Activated CD8-positive, alpha-beta memory T cell treated with anti-CD3 and anti-CD28 coated beads for 36 hours (primary cell): ENCODE measurements around the gene SH2D3A. TPM values are rescaled to one million over a fixed set of nuclear protein-coding genes. Genes with fewer than 3 reads are reported as not detected.
"Not testable (repeated sequence)": the region's sequence is repeated elsewhere in the genome, so short reads cannot be mapped to it uniquely, and the experiment has no call there.

ENCODE experiments used
- CTCF ChIA-PET: fragments of 350-600 bp; sonication (Branson Sonifier 250); formaldehyde crosslinking; loops from one replicate; lab custom pipeline; 2021; ENCODE audit warnings: antibody characterized with exemption; lab: Charles Lee
- POLR2A ChIA-PET: fragments of 350-600 bp; sonication (Branson Sonifier 250); formaldehyde crosslinking; loops from one replicate; lab custom pipeline; 2021; ENCODE audit warnings: antibody characterized with exemption; lab: Charles Lee
- total RNA-seq, 2 experiments: library from RNA; stranded (reverse); gene quantifications; one replicate each; pipeline ENCODE4 v1.2.3, GENCODE V29; 2021

Gene SH2D3A
- total RNA-seq, 2 experiments from 2014 or later, result 18.1 to 20.3 TPM

DNA sequence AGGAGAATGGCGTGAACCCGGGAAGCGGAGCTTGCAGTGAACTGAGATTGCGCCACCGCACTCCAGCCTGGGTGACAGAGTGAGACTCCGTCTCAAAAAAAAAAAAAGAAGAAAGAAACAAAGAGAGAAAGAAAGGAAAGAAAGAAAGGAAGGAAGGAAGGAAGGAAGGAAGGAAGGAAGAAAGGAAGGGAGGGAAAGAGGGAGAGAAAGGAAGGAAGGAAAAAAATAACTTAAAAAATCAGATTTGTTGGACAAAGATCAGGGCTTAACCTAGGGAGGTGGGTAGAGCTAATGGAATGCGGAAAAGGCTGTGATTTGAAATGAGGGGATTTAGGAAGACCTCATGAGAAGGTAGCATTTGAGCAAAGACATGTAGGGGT lies 4.4 kb upstream of the SH2D3A start:
- POLR2A ChIA-PET, result interaction anchor here (1.8 to 3.7 kb wide), 4 partner anchors 29 to 44 kb away, joined by 7 to 27 read pairs (median 14); no protein-coding TSS in a partner anchor

DNA sequence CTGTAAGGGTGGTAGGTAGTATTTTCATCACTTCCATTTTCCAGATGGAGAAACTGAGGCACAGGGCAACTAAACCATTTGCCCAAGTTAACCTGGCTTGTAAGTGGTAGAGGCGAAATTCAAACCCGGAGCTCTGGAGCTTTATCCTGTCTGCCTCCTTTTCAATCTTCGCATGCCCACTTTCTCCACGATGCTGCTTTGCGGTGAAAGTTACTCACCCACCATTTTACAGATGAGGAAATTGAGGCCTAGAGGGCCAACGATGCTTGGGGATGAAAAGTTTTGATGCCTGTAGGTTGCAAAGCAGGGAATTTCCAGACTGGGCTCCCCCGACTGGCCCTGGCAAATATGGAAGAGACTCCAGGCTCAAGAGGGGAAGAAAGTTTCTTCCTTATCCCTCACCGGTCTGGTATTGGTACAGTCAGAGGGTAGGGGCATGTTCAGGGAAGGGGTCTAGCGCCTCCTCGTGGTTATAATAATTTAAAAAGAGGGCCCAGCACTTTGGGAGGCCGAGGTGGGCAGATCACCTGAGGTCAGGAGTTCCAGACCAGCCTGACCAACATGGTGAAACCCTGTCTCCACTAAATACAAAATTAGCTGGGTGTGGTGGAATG lies 1.9 kb upstream of the SH2D3A start:
- CTCF ChIA-PET, result interaction anchor here (1.4 to 3.0 kb wide), 4 partner anchors 31 to 252 kb away, joined by 3 to 12 read pairs (median 7); no protein-coding TSS in a partner anchor
- POLR2A ChIA-PET, result interaction anchor here (0.5 to 0.6 kb wide), 3 partner anchors 35 to 538 kb away, joined by 3 to 10 read pairs (median 3); no protein-coding TSS in a partner anchor

More for the DNA sequence above, 4.4 kb upstream of the SH2D3A start:
- CTCF ChIA-PET, result interaction anchor here (0.7 to 3.0 kb wide), 6 partner anchors 30 to 289 kb away, joined by 3 to 28 read pairs (median 6); no protein-coding TSS in a partner anchor

DNA sequence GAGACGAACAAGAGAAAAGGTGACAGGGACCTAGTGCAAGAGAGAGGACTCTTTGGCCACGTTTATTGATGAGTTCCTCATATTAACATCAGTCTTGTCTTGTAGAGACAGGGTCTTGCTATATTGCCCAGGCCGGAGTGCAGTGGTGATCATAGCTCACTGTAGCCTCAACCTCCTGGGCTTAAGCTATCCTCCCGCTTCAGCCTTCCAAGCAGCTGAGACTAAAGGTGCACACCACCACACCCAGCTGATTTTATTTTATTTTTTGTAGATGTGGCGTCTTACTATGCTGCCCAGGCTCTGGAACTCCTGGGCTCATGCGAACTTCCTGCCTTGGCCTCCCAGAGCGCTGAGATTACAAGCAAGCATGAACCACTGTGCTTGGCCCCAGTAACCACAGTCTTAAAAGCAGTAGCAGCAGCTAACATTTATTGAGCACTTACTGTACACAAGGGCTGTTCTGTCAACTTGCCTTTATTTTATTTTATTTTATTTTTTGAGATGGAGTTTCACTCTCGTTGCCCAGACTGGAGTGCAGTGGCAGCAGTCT lies 1.1 kb upstream of the SH2D3A start:
- CTCF ChIA-PET, result interaction anchor here (0.7 to 3.0 kb wide), 7 partner anchors 30 to 251 kb away, joined by 3 to 12 read pairs (median 3); no protein-coding TSS in a partner anchor

DNA sequence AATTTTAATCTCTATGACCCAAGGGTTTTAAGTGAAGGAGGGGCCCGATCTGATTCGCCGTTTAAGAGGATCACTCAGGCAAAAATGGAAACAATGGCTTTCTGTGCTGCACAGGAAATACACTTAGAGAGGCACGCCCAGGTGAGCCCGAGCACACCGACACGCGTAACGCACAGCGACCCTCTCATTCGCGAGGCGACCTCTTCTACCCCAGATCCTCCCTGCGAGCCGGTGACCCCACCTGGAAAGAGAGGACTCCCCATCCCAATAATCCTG lies 216 bp downstream of the SH2D3A start:
- POLR2A ChIA-PET, result interaction anchor here (0.6 kb wide), 1 partner anchor 855 kb away, joined by 3 read pairs; no protein-coding TSS in a partner anchor

More for the DNA sequence above, 1.1 kb upstream of the SH2D3A start:
- POLR2A ChIA-PET, result interaction anchor here (0.5 to 1.0 kb wide), 4 partner anchors 34 to 114 kb away, joined by 3 to 6 read pairs (median 3); no protein-coding TSS in a partner anchor

DNA sequence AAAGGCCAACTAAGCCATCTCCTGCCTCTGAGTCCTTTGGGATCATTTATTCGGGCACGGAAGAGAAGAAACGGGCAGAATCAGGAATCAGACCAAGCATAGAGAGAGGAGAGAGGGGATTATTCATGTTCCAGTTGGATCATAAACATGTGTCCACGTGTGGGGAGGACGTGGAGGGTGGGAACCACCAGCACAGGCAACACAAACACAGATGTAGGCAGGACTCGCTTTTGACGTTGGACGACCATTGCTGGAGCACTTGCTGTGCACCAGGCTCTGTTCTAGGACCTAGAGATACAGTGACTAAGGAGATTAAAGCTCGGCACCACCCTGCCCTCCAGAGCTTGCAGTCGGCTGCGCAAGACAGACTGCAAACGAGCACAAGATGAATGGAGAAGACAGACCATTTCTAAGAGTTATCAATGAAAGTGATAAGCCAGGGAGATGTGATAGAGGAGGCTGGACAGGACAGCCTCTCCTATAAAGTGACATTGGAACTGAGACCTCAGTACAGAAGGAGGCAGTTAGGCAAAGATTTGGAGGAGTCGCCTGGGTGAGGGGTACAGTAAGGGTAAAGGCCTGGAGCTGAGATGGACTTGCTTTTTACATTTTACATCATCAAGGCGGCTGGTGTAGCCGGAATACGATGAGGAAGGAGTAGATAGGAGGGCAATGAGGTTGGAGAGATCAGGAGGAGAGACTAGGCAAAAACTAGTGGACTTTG lies 716 bp downstream of the SH2D3A start:
- ChIA-PET POLR2A (interaction anchor here (0.6 kb wide), 1 partner anchor 854 kb away, joined by 3 read pairs; no protein-coding TSS in a partner anchor), CTCF (interaction anchor here (0.8 kb wide), 1 partner anchor 250 kb away, joined by 3 read pairs; no protein-coding TSS in a partner anchor)

More for the DNA sequence above, 216 bp downstream of the SH2D3A start:
- CTCF ChIA-PET, result interaction anchor here (0.8 to 2.3 kb wide), 3 partner anchors 34 to 250 kb away, joined by 3 to 9 read pairs (median 7); no protein-coding TSS in a partner anchor

DNA sequence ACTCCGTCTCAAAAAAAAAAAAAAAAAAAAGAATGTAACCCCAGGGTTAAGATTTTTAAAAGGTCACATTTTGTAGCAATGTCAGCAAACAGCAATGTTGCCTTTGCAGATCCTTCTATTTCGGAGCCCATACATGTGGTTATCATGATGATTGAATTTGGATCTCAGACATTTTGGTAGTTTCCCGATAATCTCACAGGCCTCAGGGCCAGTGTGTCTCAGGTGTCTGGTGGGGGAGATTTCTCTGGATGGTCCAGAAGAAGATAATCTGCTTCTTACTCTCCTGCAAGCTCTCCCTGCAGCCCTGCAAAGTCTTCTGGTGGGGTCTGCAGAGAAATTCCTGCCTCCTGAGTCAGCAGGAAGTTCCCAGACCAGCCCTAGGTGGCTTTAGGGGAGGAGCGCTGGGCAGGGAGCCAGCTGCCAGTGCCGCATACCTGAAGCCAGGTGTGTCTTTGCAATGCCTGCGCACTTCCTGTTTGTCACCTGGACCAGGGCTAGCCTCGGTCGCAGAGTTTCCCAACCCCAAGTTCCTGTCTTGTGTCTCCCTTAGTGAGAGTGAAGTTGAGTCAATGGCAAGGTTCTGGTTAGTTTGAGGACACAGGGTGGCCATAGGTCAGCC lies 1.4 kb downstream of the SH2D3A start:
- CTCF ChIA-PET, result no interaction called here
- POLR2A ChIA-PET, result interaction anchor here (1.2 kb wide), 1 partner anchor 8 kb away, joined by 3 read pairs; no protein-coding TSS in a partner anchor

DNA sequence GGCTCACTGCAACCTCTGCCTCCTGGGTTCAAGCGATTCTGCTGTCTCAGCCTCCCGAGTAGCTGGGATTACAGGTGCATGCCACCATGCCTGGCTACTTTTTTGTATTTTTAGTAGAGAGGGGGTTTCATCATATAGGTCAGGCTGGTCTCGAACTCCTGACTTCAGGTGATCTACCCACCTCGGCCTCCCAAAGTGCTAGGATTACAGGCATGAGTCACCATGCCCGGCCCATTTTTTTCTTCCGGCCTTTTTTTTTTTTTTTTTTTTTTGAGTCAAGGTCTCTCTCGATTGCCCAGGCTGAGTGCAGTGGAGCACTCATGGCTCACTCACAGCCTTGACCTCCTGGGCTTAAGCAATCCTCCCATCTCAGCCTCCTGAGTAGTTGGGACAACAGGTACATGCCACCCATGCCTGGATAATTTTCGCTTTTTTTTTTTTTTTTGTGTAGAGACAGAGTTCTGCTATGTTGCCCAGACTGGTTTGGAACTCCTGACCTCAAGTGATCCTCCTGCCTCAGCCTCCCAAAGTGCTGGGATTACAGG lies 4.9 kb downstream of the SH2D3A start:
- CTCF ChIA-PET, result not testable (repeated sequence)
- POLR2A ChIA-PET, result interaction anchor here (0.6 kb wide), 1 partner anchor 16 kb away, joined by 4 read pairs; no protein-coding TSS in a partner anchor

DNA sequence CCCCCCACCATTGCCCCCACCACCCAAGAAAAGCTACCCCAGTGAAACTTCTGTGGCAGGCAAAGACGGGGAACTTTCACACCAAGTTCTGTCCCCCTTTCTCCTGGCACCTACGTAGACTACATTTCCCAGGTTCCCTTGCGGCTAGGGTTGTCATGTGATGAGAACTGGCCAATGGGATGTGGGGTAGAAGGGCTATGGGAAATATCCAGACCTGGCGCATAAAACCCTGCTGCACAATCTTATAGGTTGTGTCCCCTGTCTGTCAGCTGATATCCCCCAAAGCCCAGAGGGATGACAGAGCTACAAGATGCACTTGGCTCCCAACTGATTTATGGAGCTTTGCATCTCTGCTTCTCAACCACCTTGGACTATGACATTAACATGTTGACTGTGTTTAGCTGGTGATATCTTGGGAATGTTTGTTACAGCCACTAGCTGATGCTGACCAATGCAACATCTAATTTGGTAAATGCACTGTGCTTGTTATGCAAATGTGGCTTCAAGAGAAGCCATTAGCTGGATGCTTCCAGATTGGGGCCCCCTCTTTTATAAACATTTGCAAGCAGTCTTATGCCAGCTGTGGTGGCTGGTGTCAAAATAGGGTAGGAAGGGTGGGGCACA lies 6.1 kb downstream of the SH2D3A start:
- CTCF ChIA-PET, result interaction anchor here (1.4 kb wide), 1 partner anchor 53 kb away, joined by 3 read pairs; no protein-coding TSS in a partner anchor
- POLR2A ChIA-PET, result no interaction called here

DNA sequence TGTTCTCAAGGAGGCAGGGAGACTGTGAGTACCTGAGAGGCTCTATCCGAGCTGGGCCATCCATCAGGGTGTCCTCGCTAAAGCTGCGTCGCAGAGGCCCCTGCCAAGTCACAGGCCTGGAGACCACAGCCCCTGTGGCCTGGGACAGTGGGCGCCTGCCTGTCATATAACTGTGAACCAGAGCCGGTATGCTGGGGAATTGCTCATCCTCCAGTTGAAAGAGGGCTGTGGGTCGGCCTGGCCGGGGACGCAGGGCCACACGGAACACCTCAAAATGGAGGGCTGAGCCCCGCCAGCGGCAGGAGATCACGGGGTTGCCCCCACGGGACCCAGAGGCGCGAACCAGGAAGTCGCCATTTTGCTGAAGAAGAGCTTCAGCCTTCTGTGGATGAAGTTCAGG lies 6.6 kb downstream of the SH2D3A start:
- CTCF ChIA-PET, result interaction anchor here (1.4 kb wide), 1 partner anchor 53 kb away, joined by 3 read pairs; no protein-coding TSS in a partner anchor
- POLR2A ChIA-PET, result no interaction called here

DNA sequence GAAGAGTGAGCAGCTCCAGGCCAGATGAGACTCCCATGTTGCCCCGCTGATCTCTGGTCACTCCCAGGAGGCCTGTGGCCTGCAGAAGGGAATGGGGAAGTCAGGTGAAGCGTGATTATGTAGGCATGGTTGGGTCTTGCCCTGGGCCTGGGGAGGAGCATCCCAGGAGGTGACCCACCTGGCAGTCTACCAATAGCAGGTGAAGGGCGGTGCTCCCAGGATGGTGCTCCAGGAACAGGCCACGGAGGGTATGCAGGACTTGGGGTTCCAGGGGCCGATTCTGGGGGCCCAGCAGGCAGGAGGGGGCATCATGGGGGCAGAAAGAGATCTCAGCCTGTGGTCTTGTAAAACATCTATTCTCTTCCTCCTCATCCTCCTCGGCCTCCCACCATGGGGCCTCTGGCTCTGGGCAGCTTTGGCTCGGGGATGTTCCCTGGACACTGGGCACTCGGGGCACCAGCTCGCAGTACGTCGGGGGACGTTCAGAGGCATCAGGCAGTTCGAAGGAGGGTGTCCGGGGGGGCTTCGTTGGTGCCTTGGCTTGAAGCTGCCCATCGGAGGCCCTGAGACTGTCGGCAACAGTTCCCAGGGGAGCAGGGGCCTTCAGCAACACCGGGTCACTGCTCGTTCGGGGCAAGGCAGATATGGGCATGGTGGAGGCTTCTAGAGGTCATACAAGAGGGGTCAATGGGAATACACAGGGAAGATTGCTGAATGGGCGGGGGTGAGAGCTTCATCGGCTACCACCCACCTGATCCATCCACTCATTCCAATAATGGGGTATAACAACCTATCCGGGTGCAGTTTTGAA lies 12.4 kb downstream of the SH2D3A start:
- CTCF ChIA-PET, result no interaction called here
- POLR2A ChIA-PET, result no interaction called here

DNA sequence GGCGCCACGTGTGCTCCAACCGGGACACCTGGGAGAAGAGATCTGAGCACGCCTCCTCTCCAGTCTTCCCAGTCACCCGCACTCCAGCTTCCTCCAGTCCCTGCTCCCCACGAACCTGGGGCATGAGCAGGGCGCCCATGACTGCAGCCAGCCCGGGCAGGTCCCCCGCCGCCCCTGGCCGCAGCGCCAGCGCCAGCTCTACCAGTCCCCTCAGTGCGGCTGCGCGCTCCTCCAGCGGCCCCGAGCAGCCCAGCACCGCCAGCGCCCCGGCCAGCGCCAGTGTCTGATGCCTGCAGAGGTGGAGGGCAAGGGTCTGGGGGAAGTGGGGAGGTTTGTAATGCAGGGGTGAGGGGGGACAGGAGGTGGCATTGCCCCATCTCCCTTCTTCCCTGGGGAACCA lies 13.1 kb downstream of the SH2D3A start:
- ChIA-PET CTCF (interaction anchor here (1.4 to 1.8 kb wide), 2 partner anchors 19 to 105 kb away, joined by 4 to 5 read pairs; partner anchors contain the start of gene VAV1), POLR2A (no interaction called here)

DNA sequence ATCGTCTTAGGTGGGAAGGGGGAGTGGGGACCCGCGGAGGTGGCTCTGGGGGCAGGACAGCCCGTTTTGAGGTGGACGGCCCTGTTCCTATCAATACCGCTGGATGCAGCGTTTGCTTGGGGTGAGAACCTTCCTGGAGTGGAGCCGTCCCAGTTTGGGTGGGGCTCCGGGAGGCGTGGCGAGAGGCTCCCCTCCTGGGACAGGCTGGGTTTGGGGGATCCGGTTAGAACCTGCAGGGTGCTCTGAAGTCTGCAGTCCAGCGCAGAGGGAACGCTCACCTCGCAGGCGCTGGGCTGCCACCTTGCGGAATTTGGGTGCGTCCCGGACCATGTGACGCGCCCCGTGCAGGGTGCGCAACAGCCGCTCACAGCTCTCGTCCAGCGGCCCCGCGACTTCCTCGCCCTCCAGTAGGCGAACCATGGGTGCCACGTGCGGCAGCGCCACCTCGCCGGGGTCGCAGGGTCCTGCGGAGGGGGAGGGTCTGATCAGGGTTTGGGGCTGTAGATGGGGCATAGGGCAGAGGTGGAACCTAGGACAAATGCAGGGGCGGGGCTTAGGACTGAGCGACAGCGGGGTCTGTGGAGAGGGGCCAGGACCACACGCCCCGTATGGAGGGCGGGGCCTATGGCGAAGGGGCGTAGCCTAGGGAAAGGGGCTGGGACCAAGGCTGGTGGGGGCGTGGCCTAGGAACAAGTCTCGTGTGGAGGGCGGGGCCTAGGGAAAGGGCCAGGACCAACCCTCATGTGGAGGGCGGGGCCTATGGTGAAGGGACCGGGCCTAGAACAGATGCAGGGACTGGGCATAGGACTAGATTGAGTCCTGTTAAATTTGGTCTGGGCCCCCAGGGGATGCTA lies 13.8 kb downstream of the SH2D3A start:
- CTCF ChIA-PET, result interaction anchor here (0.6 to 1.8 kb wide), 4 partner anchors 19 to 392 kb away, joined by 3 to 8 read pairs (median 4); partner anchors contain the start of genes CLPP and VAV1
- POLR2A ChIA-PET, result interaction anchor here (0.5 kb wide), 1 partner anchor 10 kb away, joined by 4 read pairs; no protein-coding TSS in a partner anchor

DNA sequence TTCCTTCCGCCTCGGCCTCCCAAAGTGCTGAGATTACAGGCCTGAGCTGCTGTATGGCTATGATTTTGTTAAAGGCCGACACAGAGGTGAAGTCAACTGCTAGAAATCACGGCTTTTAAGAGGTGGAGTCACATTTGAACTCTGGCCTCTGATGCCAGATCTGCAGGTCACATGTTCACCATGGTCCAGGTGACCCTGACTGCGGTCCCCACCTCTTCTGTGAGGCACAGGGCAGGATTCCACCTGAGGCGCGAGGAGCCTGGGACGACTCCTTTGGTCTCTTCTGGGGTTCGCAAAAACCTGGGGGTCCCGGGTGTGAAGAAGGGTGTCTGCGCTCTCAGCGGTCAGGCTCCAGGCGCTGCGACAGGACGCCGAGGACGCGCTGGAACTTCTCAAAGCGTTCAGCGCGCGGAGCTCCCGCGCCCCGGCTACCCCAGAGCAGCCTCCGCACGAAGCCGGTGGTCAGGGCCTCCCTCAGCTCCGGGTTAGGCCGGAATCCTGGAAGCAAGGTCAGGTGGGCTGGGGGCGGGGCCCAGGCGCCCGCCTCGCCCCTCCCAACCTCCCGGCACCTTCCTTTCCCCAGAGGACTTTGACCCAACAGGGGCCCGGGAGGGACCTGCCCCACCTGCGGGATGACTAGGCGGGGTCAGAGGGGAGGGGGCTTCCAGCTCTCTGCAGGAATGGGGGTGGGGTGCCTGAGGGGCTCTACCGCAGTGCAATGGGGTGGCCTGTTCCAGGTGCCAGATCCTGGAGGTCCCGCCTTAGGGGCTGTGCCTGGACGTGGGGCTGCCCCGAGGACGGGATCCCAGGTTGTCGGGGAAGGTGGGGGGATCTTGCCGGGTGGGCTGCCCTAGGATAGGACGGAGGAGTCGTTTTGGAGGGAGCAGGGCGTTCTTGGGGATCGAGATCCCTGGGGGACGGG lies 14.7 kb downstream of the SH2D3A start:
- ChIA-PET POLR2A (no interaction called here), CTCF (interaction anchor here (0.5 to 1.8 kb wide), 6 partner anchors 20 to 391 kb away, joined by 3 to 8 read pairs (median 4); partner anchors contain the start of genes CLPP and VAV1)

DNA sequence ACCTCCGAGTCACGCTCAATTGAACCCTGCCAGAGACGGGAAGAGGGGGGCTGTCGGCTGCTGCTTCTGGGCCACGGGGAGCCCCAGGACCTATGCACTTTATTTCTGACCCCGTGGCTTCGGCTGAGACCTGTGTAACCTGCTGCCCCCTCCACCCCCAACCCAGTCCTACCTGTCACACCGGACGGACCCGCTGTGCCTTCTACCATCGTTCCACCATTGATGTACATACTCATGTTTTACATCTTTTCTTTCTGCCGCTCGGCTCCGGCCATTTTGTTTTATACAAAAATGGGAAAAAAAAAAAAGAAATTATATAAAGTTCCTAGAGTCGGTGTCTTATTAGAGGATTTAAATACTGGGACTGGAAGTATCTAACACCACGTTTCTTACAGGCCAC lies 16.0 kb downstream of the SH2D3A start:
- CTCF ChIA-PET, result no interaction called here
- POLR2A ChIA-PET, result no interaction called here

DNA sequence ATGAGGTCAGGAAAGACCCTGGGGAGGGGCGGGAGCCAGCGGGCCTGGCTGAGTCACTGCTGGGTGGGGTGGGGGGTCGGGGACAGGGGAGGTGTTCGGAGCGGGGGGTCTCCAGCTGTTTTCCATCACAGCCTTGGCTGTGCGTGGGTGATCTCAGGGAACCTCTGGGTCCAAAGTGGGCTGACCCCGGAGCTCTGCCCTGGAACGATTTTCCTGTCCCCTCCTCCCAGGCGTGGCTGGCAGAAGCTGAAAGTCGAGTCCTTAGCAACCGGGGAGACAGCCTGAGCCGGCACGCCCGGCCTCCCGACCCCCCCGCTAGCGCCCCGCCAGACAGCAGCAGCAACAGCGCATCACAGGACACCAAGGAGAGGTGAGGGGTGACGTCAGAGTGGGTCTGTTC lies 17.2 kb downstream of the SH2D3A start:
- POLR2A ChIA-PET, result no interaction called here

More for the DNA sequence above, 17.2 kb downstream of the SH2D3A start:
- CTCF ChIA-PET, result no interaction called here
